HG03378 (cell line): ENCODE data around the gene ZEB2.

Experiments used
- ATAC-seq: cut with Tn5 transposase; IDR thresholded peaks from one replicate; pipeline ENCODE4 v1.9.1; 2021; ENCODE audit warnings: mild to moderate bottlenecking, moderate library complexity; ENCODE audit not compliant: unreplicated experiment

ZEB2 gene

DNA sequence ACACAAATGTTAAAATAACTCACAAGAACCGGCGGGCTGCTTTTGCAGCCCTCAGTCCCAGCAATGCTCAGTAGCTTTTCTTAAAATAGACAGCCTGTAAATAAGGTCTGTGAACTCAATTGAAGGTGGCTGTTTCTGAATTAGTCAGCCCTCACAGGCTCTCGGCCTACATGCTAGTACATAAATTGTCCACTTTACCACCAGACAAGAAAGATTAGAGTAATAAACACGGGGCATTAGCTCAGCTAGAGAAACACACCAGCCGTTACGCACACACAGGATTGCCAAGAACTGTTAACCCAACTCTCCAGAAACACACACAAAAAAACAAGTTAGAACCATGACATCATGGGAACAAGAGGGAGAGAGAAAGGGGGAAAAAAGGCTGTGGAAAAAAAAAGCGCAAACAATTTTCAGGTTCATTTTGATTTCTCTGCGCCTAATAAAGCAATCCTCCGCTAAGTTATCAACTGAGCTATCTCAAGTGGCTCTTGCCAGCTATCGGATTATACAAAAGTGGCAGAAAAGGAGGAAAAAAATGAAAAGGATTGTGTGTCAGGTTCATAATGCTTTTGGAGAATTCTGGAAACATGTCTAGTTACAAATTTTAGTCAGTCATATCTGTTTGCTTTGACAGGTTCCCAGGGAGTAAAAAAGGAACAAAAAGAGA, 89.1 kb downstream of the ZEB2 start:
- ATAC-seq, result peak; percentile 99

- ATAC-seq, result no peak
Measured at GRCh38 chr2:144429396-144430112, 90.4 kb downstream of the ZEB2 start.

DNA sequence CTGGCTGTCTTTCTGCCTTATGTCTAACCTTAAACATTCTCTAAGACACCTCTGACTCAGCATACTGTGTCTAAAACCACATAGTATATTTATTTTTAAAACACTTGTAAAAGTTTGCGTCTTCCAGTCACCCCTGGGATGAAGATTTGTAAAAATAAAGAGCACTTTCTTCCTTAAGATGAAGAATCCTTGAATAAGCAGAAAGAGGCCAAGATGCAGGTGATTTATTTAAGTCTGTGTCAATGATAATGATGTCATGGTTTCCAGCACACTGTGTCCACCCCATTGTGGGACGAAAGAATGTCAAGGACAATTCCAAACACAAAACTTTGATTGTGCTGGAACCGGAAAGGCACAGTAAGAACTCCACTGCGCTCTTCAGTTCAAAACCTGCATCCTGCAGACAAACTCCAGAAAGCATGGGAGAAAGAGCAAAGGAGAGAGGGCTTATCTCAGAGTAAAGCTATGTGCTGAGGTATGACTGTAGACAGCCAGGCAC, 92.9 kb downstream of the ZEB2 start:
- ATAC-seq, result no peak

DNA sequence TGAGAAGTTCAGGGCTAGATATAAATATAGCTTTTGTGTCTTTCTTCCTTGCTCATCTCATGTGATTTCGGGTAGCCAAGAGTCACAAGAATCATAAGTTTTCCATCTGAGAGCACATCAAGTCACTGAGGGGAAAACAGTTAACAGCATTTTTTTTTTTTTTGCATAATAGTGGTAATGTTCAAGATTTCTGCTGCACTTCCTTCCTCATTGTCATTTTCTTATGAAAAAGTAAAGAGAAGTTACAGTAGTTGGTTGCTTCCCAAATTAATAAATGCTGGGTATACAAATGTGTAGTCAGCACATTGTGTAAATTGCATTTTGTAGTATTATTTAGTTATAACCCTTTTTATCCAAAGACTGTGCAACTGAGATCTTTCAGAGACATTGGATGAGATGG, 93.6 kb downstream of the ZEB2 start:
- no peak for ATAC-seq

DNA sequence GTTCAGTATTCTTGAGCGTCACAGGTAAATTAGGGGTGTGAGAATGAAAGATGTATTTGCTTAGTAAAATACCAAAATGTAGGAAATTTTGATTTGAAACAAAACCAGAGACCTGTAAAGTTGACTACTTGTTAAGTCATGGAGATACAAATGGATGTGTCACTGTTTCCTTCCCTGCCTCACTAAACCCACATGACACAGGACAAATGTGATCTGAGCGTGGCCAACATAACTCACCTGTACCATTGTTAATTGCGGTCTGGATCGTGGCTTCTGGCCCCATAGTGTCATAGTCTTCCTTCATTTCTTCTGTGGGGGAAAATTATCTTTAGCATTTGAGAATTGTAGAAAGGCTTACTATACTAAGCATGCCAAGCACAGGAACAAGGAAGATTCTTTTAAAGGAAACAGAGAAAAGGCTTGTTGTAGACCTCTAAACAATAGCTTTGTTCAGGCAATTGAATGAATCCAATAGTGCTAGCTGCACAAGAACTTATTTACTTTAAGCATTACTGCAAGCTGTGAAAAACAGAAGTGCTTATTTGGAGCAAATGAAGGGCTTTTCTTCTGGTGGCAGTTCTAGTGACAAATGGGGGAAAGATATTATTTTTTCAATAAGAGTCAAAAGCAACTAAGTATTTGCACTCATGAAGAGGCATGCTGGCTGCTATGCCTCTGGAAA, 95.2 kb downstream of the ZEB2 start:
- no peak for ATAC-seq

- ATAC-seq, result no peak
Measured at GRCh38 chr2:144421606-144422510, 98.1 kb downstream of the ZEB2 start.

DNA sequence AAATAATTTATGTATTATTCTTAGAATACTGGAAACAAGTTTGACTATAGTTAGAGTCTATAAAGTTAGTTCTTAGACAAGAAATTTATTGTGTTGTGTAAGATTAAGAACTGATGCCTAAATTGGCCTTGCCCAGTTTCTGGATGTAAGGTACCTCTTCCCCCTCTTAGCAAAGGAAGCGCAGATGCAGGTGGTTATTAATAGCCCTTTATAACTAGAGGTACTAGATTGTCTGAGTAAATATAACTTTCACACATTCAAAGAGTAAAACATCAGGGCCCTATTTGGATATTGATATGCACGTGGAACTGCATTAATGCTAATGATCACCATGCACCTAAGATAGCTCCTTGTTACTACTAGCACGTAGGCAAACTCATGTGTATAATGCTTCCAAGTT, 100.7 kb downstream of the ZEB2 start:
- no peak for ATAC-seq

DNA sequence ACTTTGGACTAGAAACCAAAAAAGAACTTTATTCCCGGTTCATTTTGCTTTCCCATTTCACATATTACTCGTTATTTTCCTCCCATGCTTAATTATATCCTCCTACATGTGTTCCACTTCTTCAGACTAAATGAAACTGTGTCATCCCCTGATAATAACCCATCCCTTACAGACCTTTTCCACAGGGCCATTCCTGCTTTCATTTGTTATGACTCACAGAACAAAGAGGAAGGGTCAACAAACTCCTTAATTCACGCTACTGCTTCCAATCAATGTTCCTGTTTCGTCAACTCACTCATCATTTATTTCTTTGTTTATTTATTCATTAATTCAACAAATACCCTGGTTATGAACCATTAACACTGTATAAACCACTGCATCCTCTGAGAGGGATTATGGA, 104.5 kb downstream of the ZEB2 start:
- no peak for ATAC-seq

DNA sequence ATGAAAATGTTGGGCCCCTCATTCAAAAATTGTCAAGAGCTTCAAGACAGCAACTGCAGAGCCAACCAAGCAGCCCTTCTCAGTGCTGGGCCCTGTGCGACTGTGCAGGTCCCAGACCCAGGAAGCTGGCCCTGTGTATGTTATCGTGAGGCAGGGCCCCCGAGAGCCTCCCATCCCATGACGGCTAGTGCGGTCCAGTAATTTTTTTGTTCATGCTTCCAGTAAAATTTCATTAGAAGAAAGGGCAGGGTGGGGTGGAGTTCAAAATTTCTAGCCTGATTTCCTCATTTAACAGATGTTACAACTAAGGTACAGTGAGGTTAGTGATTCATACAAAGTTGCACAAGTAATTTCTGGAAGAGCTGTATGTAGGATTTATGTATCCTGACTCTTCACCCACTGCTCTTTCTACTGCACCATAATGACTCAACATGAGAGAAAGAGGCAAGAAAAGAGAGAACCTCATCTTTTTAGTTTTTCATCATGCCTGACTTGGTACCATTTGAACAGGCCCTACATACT, 105.5 kb downstream of the ZEB2 start:
- ATAC-seq, result peak; percentile 82

DNA sequence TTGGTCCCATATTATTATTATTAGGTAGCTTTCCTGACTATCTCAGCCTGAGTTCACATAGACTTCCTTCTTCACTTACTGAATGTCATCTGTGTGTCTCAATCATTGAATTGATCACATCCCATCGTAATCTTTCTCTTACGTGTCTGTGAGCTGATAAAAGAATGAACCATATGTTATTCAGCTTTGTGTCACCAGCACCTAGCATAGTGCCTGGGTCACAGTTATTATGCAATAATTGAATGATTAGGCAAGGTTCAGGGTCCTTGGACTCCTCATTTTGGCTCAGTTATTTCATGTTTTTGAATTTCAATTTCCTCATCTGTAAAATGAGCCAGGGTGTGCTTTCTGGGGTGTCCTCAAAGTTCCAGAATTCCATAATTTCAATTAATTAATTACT, 107.2 kb downstream of the ZEB2 start:
- ATAC-seq, result no peak

GRCh38 chr2:144411473-144411872, 108.4 kb downstream of the ZEB2 start:
- no peak for ATAC-seq

- no peak for ATAC-seq
Measured at GRCh38 chr2:144409241-144409640, 110.7 kb downstream of the ZEB2 start.

- no peak for ATAC-seq
Measured at GRCh38 chr2:144407262-144407661, 112.7 kb downstream of the ZEB2 start.

DNA sequence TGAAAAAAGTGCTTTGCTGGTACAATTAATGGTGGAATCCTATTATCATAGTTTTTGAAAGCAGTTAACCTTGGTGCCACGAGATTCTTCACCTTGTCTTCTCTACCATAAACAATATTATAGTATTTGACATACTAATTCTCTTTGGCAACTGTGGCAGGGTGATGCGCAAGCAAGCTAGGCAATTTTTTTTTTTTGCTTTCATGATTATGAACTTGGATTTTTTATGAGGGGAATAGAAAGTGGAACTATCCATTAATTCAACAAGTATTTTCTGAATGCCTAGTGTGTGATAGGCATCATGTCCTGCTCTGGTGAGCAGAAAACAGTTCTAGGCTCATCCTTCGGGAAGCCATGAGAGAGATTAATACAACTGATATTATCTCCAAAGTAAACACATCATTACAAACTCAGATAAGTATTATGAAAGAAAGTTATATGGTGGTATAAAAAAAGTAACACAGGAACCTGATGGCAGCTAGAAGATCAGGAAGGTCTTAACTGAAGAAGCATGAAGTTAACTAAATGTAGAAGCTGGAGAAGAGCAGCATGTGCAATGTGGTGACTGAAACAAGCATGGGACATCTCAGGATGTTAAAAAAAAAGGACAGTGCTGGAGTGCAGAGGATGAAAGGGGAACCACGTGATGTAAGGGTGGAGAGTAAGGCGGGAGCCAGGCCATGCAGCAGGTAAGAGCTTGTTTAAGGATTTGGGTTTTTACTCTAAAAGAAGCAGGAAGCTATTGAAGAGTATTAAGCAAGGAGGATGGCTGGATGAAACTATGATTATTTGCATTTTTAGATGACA, 113.7 kb downstream of the ZEB2 start:
- ATAC-seq, result no peak

- no peak for ATAC-seq
Measured at GRCh38 chr2:144405321-144405720, 114.6 kb downstream of the ZEB2 start.

DNA sequence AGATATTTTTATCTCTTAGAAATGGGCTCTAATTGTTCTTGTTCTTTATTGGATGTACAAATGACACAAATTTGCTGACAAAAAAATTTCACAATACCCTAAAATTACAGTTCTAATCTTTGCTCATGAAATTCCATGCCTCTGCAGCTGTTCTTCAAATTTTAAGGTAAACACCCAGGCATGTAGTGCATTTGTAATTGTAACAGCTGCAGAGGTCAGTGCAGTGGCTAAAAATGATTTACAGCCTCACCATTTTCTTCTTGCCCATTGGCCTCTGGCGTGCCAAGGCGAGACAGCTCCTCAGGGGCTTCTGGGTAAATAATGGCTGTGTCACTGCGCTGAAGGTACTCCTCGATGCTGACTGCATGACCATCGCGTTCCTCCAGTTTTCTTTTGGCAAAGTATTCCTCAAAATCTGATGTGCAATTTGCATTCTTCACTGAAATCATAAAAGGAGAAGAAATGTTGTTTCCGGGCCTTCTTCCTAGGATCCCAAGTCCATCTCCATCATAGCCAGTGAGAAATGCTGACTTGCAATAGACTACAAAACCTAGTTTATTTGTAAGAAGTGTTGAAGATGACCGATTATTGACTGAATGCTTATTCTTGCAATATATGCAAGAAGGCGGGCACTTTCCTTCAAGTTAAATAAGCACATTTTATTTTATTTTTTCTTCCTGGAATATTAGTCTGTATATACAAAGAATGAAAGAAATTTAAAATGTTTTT, 115.2 kb downstream of the ZEB2 start:
- no peak for ATAC-seq

- no peak for ATAC-seq
Measured at GRCh38 chr2:144403933-144404332, 116.0 kb downstream of the ZEB2 start.

DNA sequence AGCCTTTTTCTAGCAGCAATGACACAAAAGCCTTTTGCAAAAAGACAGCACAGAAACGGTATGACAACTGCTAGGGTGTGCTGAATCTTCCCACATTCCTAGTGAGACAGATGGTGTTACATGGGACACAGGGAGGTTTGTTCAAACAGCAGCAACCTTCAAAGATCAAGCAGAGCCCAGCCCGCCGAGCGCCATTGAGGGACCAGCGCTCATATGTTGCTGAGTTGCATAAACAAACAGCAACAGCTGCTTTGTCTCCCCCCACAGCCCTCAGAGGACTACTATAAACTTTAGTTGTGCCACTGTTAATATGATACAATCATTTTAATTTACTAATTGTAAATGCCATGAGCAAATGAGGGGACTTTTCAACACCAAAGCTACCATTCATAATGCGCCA, 117.7 kb downstream of the ZEB2 start:
- no peak for ATAC-seq

GRCh38 chr2:144401036-144401435, 118.9 kb downstream of the ZEB2 start:
- ATAC-seq, result no peak
